WTC11 (cell line): Measurements from ENCODE around the gene EML6. TPM values are rescaled to one million over a fixed set of nuclear protein-coding genes. Genes with fewer than 3 reads are reported as not detected.

Experiments
- ATAC-seq: fragments of 200-7000 bp; cut with Tn5 transposase; 2 replicates; pipeline ENCODE4 v1.10.0; 2021; ENCODE audit warnings: mild to moderate bottlenecking, moderate library complexity
- CTCF ChIA-PET: fragments of 300-600 bp; sonication (Branson Sonifier 250); formaldehyde crosslinking; loops from one replicate; lab custom pipeline; 2021; ENCODE audit warnings: antibody characterized with exemption; lab: Charles Lee
- POLR2A ChIA-PET: fragments of 350-600 bp; sonication (Branson Sonifier 250); formaldehyde crosslinking; loops from one replicate; lab custom pipeline; 2021; ENCODE audit warnings: antibody characterized with exemption; lab: Charles Lee
- DNase-seq: peaks from one replicate; pipeline ENCODE4 v3.0.0; 2021; ENCODE audit warnings: low spot score
- H3K27ac Mint-ChIP-seq: 2 replicates; pipeline ENCODE4 v1.8.0; 2021; ENCODE audit warnings: mixed read lengths
- H3K27me3 Mint-ChIP-seq: 2 replicates; pipeline ENCODE4 v1.8.0; 2021; ENCODE audit warnings: low read depth, mild to moderate bottlenecking, moderate library complexity, mixed read lengths
- H3K36me3 Mint-ChIP-seq: 2 replicates; pipeline ENCODE4 v1.8.0; 2021; ENCODE audit warnings: mixed read lengths
- H3K4me1 Mint-ChIP-seq: 2 replicates; pipeline ENCODE4 v1.8.0; 2022; ENCODE audit warnings: mixed read lengths
- H3K4me3 Mint-ChIP-seq: 2 replicates; pipeline ENCODE4 v1.8.0; 2021; ENCODE audit warnings: mild to moderate bottlenecking, moderate library complexity, mixed read lengths
- H3K9me3 Mint-ChIP-seq: 2 replicates; pipeline ENCODE4 v1.8.0; 2021; ENCODE audit warnings: mixed read lengths
- CBFB ChIP-seq: sonication (generic); formaldehyde crosslinking; IDR thresholded peaks from 2 replicates; pipeline ENCODE4 v1.8.1; 2022; ENCODE audit warnings: mild to moderate bottlenecking, low read depth, missing genetic modification reagents
- CDX4 ChIP-seq: fragments of 250-450 bp; sonication (Bioruptor Pico); IDR thresholded peaks from 2 replicates; pipeline ENCODE4 v1.9.0; 2021; ENCODE audit warnings: moderate library complexity, mild to moderate bottlenecking, inconsistent platforms, borderline replicate concordance
- CREB1 ChIP-seq: sonication (generic); formaldehyde crosslinking; IDR thresholded peaks from 2 replicates; pipeline ENCODE4 v1.8.0; 2023; ENCODE audit warnings: mild to moderate bottlenecking, missing genetic modification reagents
- CTCF ChIP-seq: fragments of 200-600 bp; IDR thresholded peaks from 2 replicates; pipeline ENCODE4 v1.8.0; 2022; ENCODE audit warnings: antibody characterized with exemption
- GABPB1 ChIP-seq: sonication (generic); formaldehyde crosslinking; IDR thresholded peaks from 2 replicates; pipeline ENCODE4 v1.8.1; 2023; ENCODE audit warnings: mild to moderate bottlenecking, missing genetic modification reagents
- IRF1 ChIP-seq: sonication (generic); formaldehyde crosslinking; IDR thresholded peaks from 2 replicates; pipeline ENCODE4 v1.8.0; 2023; ENCODE audit warnings: missing genetic modification reagents
- KAT7 ChIP-seq: sonication (generic); formaldehyde crosslinking; IDR thresholded peaks from 2 replicates; pipeline ENCODE4 v1.8.1; 2023; ENCODE audit warnings: missing genetic modification reagents, mild to moderate bottlenecking, borderline replicate concordance
- NFATC4 ChIP-seq: fragments of 250-450 bp; sonication (Bioruptor Pico); IDR thresholded peaks from 2 replicates; pipeline ENCODE4 v1.9.0; 2021; ENCODE audit warnings: mild to moderate bottlenecking
- NR3C1 ChIP-seq: sonication (generic); formaldehyde crosslinking; conservative IDR thresholded peaks from 2 replicates; pipeline ENCODE4 v1.8.1; 2023; ENCODE audit warnings: low read depth, mild to moderate bottlenecking, missing genetic modification reagents
- STAT6 ChIP-seq: sonication (generic); formaldehyde crosslinking; conservative IDR thresholded peaks from 2 replicates; pipeline ENCODE4 v1.8.1; 2023; ENCODE audit warnings: mild to moderate bottlenecking, low read depth, missing genetic modification reagents, moderate library complexity
- TCF7 ChIP-seq: sonication (generic); formaldehyde crosslinking; IDR thresholded peaks from 2 replicates; pipeline ENCODE4 v1.8.0; 2022; ENCODE audit warnings: mild to moderate bottlenecking, low read depth, missing genetic modification reagents, moderate library complexity
- ZBTB43 ChIP-seq: sonication (generic); formaldehyde crosslinking; IDR thresholded peaks from 2 replicates; pipeline ENCODE4 v1.8.1; 2023; ENCODE audit warnings: mild to moderate bottlenecking, missing genetic modification reagents
- ZNF317 ChIP-seq: sonication (generic); formaldehyde crosslinking; IDR thresholded peaks from 2 replicates; pipeline ENCODE4 v1.8.1; 2023; ENCODE audit warnings: low read depth, mild to moderate bottlenecking, moderate library complexity, missing genetic modification reagents, borderline replicate concordance
- ZNF425 ChIP-seq: fragments of 250-450 bp; sonication (Bioruptor Pico); conservative IDR thresholded peaks from 2 replicates; pipeline ENCODE4 v1.9.0; 2021; ENCODE audit warnings: mild to moderate bottlenecking
- ZNF532 ChIP-seq: fragments of 250-450 bp; sonication (Bioruptor Pico); IDR thresholded peaks from 2 replicates; pipeline ENCODE4 v1.9.0; 2021; ENCODE audit warnings: mild to moderate bottlenecking, borderline replicate concordance
- ZSCAN18 ChIP-seq: fragments of 250-450 bp; sonication (Bioruptor Pico); IDR thresholded peaks from 2 replicates; pipeline ENCODE4 v2.1.2; 2022; ENCODE audit warnings: mild to moderate bottlenecking, moderate library complexity
- total RNA-seq: library from RNA; stranded (reverse); gene quantifications from 3 replicates; pipeline ENCODE4 v1.2.3, GENCODE V29; 2021

EML6 gene
- total RNA-seq, 1 experiment from 2014 or later: 2.1 TPM

GRCh38 chr2:54912893-54913292 lies 189.4 kb downstream of the EML6 start:
- Mint-ChIP-seq H3K4me3 (no peak overlapping the region), H3K9me3 (peaks cover 5% of the 10 kb centered on the region; the same call in 1 of the 2 replicates), H3K36me3 (no peaks in the 10 kb centered on the region), H3K27me3 (no peaks in the 10 kb centered on the region), H3K4me1 (no peaks in the 10 kb centered on the region), H3K27ac (no peak overlapping the region)
- DNase-seq: no peak
- TF ChIP-seq ZNF317 (no peak), ZNF532 (CRISPR knock-in tag) (no peak), TCF7 (CRISPR knock-in tag) (no peak), ZNF425 (CRISPR knock-in tag) (no peak), NFATC4 (CRISPR knock-in tag) (no peak), CBFB (no peak), IRF1 (no peak), CREB1 (no peak), KAT7 (CRISPR knock-in tag) (no peak), NR3C1 (CRISPR knock-in tag) (no peak), CTCF (no peak), ZBTB43 (CRISPR knock-in tag) (no peak), STAT6 (CRISPR knock-in tag) (no peak), GABPB1 (CRISPR knock-in tag) (no peak), ZSCAN18 (CRISPR knock-in tag) (no peak), CDX4 (CRISPR knock-in tag) (no peak)
- ATAC-seq: no peak
- CTCF ChIA-PET: no interaction called here
- POLR2A ChIA-PET: no interaction called here
